ENCODE results near the gene ALDH3B2. TPM values are rescaled to one million over a fixed set of nuclear protein-coding genes. Genes with fewer than 3 reads are reported as not detected.

ALDH3B2 gene
- total RNA-seq, 1 experiment from 2014 or later, result not detected

DNA sequence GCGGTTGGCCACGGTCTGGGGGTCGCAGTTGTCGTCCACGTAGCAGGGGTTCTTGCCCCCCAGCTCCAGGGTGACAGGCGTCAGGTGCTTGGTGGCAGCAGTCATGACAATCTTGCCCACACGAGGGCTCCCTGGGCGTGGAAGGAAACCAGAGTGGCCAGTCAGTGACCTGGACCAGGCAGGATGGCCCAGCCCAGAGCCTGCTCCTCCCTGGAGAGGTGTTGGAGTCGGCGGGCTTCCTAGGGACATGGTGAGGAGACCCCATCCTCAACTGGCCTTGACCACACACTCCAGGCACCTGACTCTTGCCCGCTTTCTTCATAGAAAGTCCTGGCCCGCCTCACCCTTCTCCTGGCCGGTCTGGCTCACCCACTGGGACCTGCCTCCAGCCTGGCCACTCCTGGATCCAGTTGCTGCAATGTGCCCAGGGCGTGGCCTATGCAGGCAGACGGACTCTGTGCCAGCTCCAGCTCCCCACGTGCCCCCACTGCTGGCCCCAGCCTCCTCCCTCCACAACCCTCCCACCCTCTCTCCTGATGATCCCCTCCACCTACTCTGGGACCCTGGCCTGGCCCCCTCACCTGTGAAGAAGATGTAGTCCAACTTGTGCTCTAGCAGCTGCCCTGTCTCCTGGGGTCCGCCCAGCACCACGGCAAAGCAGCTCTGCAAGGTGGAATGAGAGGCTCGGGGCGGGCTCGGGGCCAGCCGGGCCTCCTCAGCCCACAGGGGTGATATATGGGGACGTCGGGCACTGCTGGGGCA lies 8.7 kb downstream of the ALDH3B2 start:
- no peak overlapping the region for H4K8ac ChIP-seq (replicated peaks; ENCODE audit: insufficient read length, low read depth, low read length)
- Mint-ChIP-seq H3K27me3 (ENCODE audit: low read depth) (peaks cover 7% of the 10 kb centered on the region), H3K4me1 (no peaks in the 10 kb centered on the region), H3K4me3 (no peak overlapping the region), H3K9me3 (no peaks in the 10 kb centered on the region), H3K27ac (no peak overlapping the region), H3K36me3 (ENCODE audit: insufficient read depth in 1 of 3, low read depth in 3 of 3) (no peaks in the 10 kb centered on the region)
- no peak for TF ChIP-seq CTCF (conservative IDR thresholded peaks at IDR 0.05)
- WGBS (ENCODE audit: extremely low coverage, insufficient read length, low lambda C conversion rate), result no CpG with 5 or more reads among the region's 24 CpGs
- H3K4me1 ChIP-seq (ENCODE audit: insufficient read depth, low read length), result no peaks in the 10 kb centered on the region
- H4K20me1 ChIP-seq (ENCODE audit: control insufficient read depth, insufficient read depth, insufficient read length), result no peaks in the 10 kb centered on the region
- no peak overlapping the region for H3K4me2 ChIP-seq (ENCODE audit: insufficient read depth, insufficient read length, low read length)
- H3K18ac ChIP-seq (ENCODE audit: insufficient read length, low read depth, low read length), result no peak overlapping the region
- DNase-seq, result no peak
- no peak overlapping the region for H2BK5ac ChIP-seq (ENCODE audit: insufficient read length, low read length)
- H3K27ac ChIP-seq (ENCODE audit: insufficient read length, low read depth, low read length), result no peak overlapping the region
- no peak overlapping the region for H3K4ac ChIP-seq (ENCODE audit: low read depth, low read length)
- no peaks in the 10 kb centered on the region for H3K9me3 ChIP-seq (ENCODE audit: control insufficient read depth, low read depth, low read length)
- H3K79me2 ChIP-seq (ENCODE audit: insufficient read depth, low read length), result no peaks in the 10 kb centered on the region
- H2AK5ac ChIP-seq (ENCODE audit: insufficient read length, low read length), result no peak overlapping the region
- no peak overlapping the region for H4K91ac ChIP-seq (ENCODE audit: insufficient read length, low read depth, low read length)
- no peaks in the 10 kb centered on the region for H3K23me2 ChIP-seq (ENCODE audit: insufficient read length, low read depth, low read length, poor library complexity, severe bottlenecking)
- H2AFZ ChIP-seq (ENCODE audit: low read length), result no peak overlapping the region
- no peak overlapping the region for H3T11ph ChIP-seq (ENCODE audit: low read length)
- H2BK12ac ChIP-seq (ENCODE audit: insufficient read length, low read depth, low read length), result no peak overlapping the region
- no peak overlapping the region for H3K56ac ChIP-seq (ENCODE audit: insufficient read length, low read depth, low read length)
- no peak overlapping the region for H2BK120ac ChIP-seq (ENCODE audit: low read depth, low read length, poor library complexity, severe bottlenecking)
- H3K14ac ChIP-seq (ENCODE audit: insufficient read depth, low read length), result no peak overlapping the region
- no peak overlapping the region for H2BK20ac ChIP-seq (ENCODE audit: low read depth, low read length, poor library complexity, severe bottlenecking)
- no peaks in the 10 kb centered on the region for H3K79me1 ChIP-seq (ENCODE audit: insufficient read depth, low read depth, low read length, poor library complexity, severe bottlenecking)
- no peak overlapping the region for H3K9ac ChIP-seq (ENCODE audit: extremely low read depth, insufficient read length, low read length)
- H2BK15ac ChIP-seq (ENCODE audit: low read depth, low read length), result no peak overlapping the region
- H3K23ac ChIP-seq (ENCODE audit: insufficient read length, low read depth, low read length), result no peak overlapping the region
- no peaks in the 10 kb centered on the region for H3K27me3 ChIP-seq (ENCODE audit: insufficient read depth, low read length)
- no peak overlapping the region for H4K5ac ChIP-seq (ENCODE audit: insufficient read length, low read depth, low read length)
